ENCODE measurements around the gene ZNF304. TPM values are rescaled to one million over a fixed set of nuclear protein-coding genes. Genes with fewer than 3 reads are reported as not detected.

ZNF304 gene
- total and polyA plus RNA-seq, 2 of the 13 experiments (the other 11 are each of a cell fraction or from before 2014, with no cell fraction given) = 3.4 to 8.0 TPM

DNA sequence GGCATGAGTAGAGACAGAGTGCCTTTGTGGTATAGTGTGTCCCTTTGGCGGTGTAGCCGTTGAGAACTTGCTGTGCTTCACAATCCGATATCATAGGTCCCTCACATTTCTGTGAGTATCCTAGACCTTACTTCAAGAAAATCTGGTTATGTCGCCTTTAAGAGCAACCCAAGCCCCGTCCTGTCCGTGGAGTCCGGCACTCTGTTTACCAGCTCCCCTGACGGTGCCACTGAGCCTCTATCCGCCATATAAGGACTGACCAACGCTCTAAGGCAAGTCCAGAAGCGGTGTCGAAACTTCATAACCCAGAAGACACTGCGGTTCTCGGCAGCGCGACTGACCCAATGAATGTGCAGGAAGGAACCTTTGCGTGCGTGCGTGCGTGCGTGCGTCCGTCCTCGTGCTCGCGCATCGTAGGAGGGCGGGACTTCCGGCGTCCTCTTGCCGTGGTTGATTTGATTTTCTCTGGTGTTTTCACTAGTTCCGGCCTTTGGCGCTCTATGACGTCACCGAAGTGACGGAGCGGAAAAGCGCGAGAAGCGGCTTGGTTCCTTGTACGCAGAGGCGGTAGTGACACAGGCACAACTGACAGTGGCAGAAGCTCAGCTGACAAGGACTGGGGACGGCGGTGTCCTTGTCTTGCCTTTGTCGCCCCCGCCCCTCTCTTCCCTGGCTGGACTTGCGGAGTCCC, 12.1 kb downstream of the ZNF304 start, which contains the start of the genes TRAPPC2B and ZNF547 (continued):
- TF ChIP-seq, protein P1, sequence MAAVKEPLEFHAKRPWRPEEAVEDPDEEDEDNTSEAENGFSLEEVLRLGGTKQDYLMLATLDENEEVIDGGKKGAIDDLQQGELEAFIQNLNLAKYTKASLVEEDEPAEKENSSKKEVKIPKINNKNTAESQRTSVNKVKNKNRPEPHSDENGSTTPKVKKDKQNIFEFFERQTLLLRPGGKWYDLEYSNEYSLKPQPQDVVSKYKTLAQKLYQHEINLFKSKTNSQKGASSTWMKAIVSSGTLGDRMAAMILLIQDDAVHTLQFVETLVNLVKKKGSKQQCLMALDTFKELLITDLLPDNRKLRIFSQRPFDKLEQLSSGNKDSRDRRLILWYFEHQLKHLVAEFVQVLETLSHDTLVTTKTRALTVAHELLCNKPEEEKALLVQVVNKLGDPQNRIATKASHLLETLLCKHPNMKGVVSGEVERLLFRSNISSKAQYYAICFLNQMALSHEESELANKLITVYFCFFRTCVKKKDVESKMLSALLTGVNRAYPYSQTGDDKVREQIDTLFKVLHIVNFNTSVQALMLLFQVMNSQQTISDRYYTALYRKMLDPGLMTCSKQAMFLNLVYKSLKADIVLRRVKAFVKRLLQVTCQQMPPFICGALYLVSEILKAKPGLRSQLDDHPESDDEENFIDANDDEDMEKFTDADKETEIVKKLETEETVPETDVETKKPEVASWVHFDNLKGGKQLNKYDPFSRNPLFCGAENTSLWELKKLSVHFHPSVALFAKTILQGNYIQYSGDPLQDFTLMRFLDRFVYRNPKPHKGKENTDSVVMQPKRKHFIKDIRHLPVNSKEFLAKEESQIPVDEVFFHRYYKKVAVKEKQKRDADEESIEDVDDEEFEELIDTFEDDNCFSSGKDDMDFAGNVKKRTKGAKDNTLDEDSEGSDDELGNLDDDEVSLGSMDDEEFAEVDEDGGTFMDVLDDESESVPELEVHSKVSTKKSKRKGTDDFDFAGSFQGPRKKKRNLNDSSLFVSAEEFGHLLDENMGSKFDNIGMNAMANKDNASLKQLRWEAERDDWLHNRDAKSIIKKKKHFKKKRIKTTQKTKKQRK (IDR thresholded peaks at IDR 0.05; ENCODE audit: low read length) = no peak
- no peak for TF ChIP-seq FOXJ3 (CRISPR knock-in tag; IDR thresholded peaks at IDR 0.05; ENCODE audit: borderline replicate concordance)
- TF ChIP-seq, protein P2, sequence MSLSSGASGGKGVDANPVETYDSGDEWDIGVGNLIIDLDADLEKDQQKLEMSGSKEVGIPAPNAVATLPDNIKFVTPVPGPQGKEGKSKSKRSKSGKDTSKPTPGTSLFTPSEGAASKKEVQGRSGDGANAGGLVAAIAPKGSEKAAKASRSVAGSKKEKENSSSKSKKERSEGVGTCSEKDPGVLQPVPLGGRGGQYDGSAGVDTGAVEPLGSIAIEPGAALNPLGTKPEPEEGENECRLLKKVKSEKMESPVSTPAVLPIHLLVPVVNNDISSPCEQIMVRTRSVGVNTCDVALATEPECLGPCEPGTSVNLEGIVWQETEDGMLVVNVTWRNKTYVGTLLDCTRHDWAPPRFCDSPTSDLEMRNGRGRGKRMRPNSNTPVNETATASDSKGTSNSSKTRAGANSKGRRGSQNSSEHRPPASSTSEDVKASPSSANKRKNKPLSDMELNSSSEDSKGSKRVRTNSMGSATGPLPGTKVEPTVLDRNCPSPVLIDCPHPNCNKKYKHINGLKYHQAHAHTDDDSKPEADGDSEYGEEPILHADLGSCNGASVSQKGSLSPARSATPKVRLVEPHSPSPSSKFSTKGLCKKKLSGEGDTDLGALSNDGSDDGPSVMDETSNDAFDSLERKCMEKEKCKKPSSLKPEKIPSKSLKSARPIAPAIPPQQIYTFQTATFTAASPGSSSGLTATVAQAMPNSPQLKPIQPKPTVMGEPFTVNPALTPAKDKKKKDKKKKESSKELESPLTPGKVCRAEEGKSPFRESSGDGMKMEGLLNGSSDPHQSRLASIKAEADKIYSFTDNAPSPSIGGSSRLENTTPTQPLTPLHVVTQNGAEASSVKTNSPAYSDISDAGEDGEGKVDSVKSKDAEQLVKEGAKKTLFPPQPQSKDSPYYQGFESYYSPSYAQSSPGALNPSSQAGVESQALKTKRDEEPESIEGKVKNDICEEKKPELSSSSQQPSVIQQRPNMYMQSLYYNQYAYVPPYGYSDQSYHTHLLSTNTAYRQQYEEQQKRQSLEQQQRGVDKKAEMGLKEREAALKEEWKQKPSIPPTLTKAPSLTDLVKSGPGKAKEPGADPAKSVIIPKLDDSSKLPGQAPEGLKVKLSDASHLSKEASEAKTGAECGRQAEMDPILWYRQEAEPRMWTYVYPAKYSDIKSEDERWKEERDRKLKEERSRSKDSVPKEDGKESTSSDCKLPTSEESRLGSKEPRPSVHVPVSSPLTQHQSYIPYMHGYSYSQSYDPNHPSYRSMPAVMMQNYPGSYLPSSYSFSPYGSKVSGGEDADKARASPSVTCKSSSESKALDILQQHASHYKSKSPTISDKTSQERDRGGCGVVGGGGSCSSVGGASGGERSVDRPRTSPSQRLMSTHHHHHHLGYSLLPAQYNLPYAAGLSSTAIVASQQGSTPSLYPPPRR (CRISPR knock-in tag; IDR thresholded peaks at IDR 0.05; ENCODE audit: borderline replicate concordance) = no peak
- TF ChIP-seq NFYB (CRISPR knock-in tag; IDR thresholded peaks at IDR 0.05) = peak; percentile 92
- peak; percentile 80 for TF ChIP-seq PHF8 (CRISPR knock-in tag; IDR thresholded peaks at IDR 0.05)
- TF ChIP-seq KMT2A (CRISPR knock-in tag; IDR thresholded peaks at IDR 0.05) = peak; percentile 33; the same call in 1 of the 2 replicates
- TF ChIP-seq, protein P3, sequence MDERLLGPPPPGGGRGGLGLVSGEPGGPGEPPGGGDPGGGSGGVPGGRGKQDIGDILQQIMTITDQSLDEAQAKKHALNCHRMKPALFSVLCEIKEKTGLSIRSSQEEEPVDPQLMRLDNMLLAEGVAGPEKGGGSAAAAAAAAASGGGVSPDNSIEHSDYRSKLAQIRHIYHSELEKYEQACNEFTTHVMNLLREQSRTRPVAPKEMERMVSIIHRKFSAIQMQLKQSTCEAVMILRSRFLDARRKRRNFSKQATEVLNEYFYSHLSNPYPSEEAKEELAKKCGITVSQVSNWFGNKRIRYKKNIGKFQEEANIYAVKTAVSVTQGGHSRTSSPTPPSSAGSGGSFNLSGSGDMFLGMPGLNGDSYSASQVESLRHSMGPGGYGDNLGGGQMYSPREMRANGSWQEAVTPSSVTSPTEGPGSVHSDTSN (CRISPR knock-in tag; IDR thresholded peaks at IDR 0.05) = no peak
- TF ChIP-seq GLI4 (CRISPR knock-in tag; IDR thresholded peaks at IDR 0.05; ENCODE audit: borderline replicate concordance) = no peak
- TF ChIP-seq SMARCE1 (IDR thresholded peaks at IDR 0.05; ENCODE audit: borderline replicate concordance) = no peak
- TF ChIP-seq SNAPC2 (CRISPR knock-in tag; IDR thresholded peaks at IDR 0.05) = no peak
- TF ChIP-seq MEF2D (CRISPR knock-in tag; IDR thresholded peaks at IDR 0.05) = no peak
- no peak for TF ChIP-seq MTF1 (CRISPR knock-in tag; IDR thresholded peaks at IDR 0.05)
- TF ChIP-seq ZNF160 (CRISPR knock-in tag; IDR thresholded peaks at IDR 0.05) = no peak
- no peak for TF ChIP-seq RELA (CRISPR knock-in tag; IDR thresholded peaks at IDR 0.05)
- TF ChIP-seq, protein P4, sequence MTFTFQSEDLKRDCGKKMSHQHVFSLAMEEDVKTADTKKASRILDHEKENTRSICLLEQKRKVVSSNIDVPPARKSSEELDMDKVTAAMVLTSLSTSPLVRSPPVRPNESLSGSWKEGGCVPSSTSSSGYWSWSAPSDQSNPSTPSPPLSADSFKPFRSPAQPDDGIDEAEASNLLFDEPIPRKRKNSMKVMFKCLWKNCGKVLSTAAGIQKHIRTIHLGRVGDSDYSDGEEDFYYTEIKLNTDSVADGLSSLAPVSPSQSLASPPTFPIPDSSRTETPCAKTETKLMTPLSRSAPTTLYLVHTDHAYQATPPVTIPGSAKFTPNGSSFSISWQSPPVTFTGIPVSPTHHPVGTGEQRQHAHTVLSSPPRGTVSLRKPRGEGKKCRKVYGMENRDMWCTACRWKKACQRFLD (CRISPR knock-in tag; IDR thresholded peaks at IDR 0.05; ENCODE audit: borderline replicate concordance) = no peak
- TF ChIP-seq ZNF224 (CRISPR knock-in tag; IDR thresholded peaks at IDR 0.05) = no peak
- no peak for TF ChIP-seq ATAD3A (CRISPR knock-in tag; IDR thresholded peaks at IDR 0.05)
- no peak for TF ChIP-seq PRPF4 (IDR thresholded peaks at IDR 0.05; ENCODE audit: low read depth, low read length, poor library complexity, severe bottlenecking)
- TF ChIP-seq CCDC6 (CRISPR knock-in tag; IDR thresholded peaks at IDR 0.05) = no peak
- no peak for TF ChIP-seq SMAD1 (CRISPR knock-in tag; IDR thresholded peaks at IDR 0.05; ENCODE audit: borderline replicate concordance, low read depth)

All from HepG2 (cell line).